ENCODE results near the gene ZFYVE26.
"Not testable (repeated sequence)": the region's sequence is repeated elsewhere in the genome, so short reads cannot be mapped to it uniquely, and the experiment has no call there.

Gene ZFYVE26

GRCh38 chr14:67816326-67817002 is at the start of gene ZFYVE26:
ZFYVE26 (minus strand) TSS chr14:67816590; CDS start chr14:67815963, 627 bp downstream.
- peak; percentile 98 for DNase-seq

GRCh38 chr14:67863223-67863622 is 46.8 kb upstream of the ZFYVE26 start:
- no peak for DNase-seq

GRCh38 chr14:67859169-67859749 is 42.9 kb upstream of the ZFYVE26 start:
- DNase-seq = no peak

- DNase-seq = no peak
Observed at GRCh38 chr14:67857778-67858350, 41.5 kb upstream of the ZFYVE26 start.

GRCh38 chr14:67856827-67857226 is 40.4 kb upstream of the ZFYVE26 start:
- no peak for DNase-seq

GRCh38 chr14:67853715-67854114 is 37.3 kb upstream of the ZFYVE26 start:
- DNase-seq = no peak

- no peak for DNase-seq
Observed at GRCh38 chr14:67852926-67853604, 36.7 kb upstream of the ZFYVE26 start.

GRCh38 chr14:67851785-67852410 is 35.5 kb upstream of the ZFYVE26 start:
- no peak for DNase-seq

GRCh38 chr14:67850066-67850830 is 33.9 kb upstream of the ZFYVE26 start:
- no peak for DNase-seq

- no peak for DNase-seq
Observed at GRCh38 chr14:67846029-67846610, 29.7 kb upstream of the ZFYVE26 start.

GRCh38 chr14:67837011-67837624 is 20.7 kb upstream of the ZFYVE26 start:
- peak; percentile 52 for DNase-seq

GRCh38 chr14:67835596-67835995 is 19.2 kb upstream of the ZFYVE26 start:
- DNase-seq = no peak

- DNase-seq = no peak
Observed at GRCh38 chr14:67833403-67833802, 17.0 kb upstream of the ZFYVE26 start.

- no peak for DNase-seq
Observed at GRCh38 chr14:67831113-67831512, 14.7 kb upstream of the ZFYVE26 start.

GRCh38 chr14:67821121-67821520 is 4.7 kb upstream of the ZFYVE26 start:
- no peak for DNase-seq

- DNase-seq = peak; percentile 15
Observed at GRCh38 chr14:67820428-67820971, 4.1 kb upstream of the ZFYVE26 start.

- peak; percentile 83 for DNase-seq
Observed at GRCh38 chr14:67819563-67820421, 3.4 kb upstream of the ZFYVE26 start, which contains the start of gene RAD51B. RAD51B (plus strand) TSS chr14:67819779.

- DNase-seq = not testable (repeated sequence)
Observed at GRCh38 chr14:67818476-67818875, 2.1 kb upstream of the ZFYVE26 start.

- no peak for DNase-seq
Observed at GRCh38 chr14:67817750-67818438, 1.5 kb upstream of the ZFYVE26 start.

Measured in NCI-H510A treated with DMSO at 0.1 percent for 48 hours (cell line).